ENCODE results near the gene NACAD. TPM values are rescaled to one million over a fixed set of nuclear protein-coding genes. Genes with fewer than 3 reads are reported as not detected.

NACAD gene
- total RNA-seq, 1 experiment from 2014 or later: not detected

DNA sequence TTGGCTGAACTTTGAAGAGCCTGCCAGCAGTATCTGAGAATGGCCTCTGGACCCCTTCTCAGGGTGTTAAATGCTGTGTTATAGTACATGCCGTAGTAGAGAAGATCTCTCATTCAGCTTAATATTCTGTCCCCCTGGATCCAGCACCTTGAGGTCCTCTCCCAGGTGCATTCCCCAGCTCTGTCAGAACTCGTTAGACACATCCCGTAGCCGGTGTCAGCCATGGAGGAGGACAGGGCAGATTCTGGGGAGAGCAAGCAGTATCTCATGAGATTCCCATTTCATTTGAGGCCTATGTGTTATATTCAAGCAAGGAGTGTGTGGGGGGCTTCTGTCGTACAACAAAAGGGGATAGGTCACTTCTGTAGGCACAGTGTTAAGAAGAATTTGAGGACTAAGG lies 34.8 kb downstream of the NACAD start:
- Mint-ChIP-seq H3K36me3 (ENCODE audit: insufficient read depth, unreplicated experiment) (no peaks in the 10 kb centered on the region), H3K4me3 (ENCODE audit: unreplicated experiment) (no peak overlapping the region), H3K27ac (ENCODE audit: low read depth, unreplicated experiment) (no peak overlapping the region), H3K27me3 (ENCODE audit: insufficient read depth, unreplicated experiment) (no peaks in the 10 kb centered on the region), H3K4me1 (ENCODE audit: insufficient read depth, unreplicated experiment) (no peaks in the 10 kb centered on the region), H3K9me3 (ENCODE audit: unreplicated experiment) (no peaks in the 10 kb centered on the region)
- POLR2A ChIA-PET: interaction anchor here (0.6 kb wide), 1 partner anchor 168 kb away, joined by 3 read pairs; the partner anchor contains the start of gene PURB
- DNase-seq (ENCODE audit: unreplicated experiment): no peak
- TF ChIP-seq, protein P1, sequence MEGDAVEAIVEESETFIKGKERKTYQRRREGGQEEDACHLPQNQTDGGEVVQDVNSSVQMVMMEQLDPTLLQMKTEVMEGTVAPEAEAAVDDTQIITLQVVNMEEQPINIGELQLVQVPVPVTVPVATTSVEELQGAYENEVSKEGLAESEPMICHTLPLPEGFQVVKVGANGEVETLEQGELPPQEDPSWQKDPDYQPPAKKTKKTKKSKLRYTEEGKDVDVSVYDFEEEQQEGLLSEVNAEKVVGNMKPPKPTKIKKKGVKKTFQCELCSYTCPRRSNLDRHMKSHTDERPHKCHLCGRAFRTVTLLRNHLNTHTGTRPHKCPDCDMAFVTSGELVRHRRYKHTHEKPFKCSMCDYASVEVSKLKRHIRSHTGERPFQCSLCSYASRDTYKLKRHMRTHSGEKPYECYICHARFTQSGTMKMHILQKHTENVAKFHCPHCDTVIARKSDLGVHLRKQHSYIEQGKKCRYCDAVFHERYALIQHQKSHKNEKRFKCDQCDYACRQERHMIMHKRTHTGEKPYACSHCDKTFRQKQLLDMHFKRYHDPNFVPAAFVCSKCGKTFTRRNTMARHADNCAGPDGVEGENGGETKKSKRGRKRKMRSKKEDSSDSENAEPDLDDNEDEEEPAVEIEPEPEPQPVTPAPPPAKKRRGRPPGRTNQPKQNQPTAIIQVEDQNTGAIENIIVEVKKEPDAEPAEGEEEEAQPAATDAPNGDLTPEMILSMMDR (IDR thresholded peaks at IDR 0.05; ENCODE audit: unreplicated experiment): no peak
- BruUV-seq (replicated peaks): no TSS peak
- intact Hi-C loops (cut with micrococcal nuclease): no loop called here
- CTCF ChIA-PET: interaction anchor here (0.6 to 0.7 kb wide), 2 partner anchors 52 to 1102 kb away, joined by 3 to 4 read pairs; no protein-coding TSS in a partner anchor

DNA sequence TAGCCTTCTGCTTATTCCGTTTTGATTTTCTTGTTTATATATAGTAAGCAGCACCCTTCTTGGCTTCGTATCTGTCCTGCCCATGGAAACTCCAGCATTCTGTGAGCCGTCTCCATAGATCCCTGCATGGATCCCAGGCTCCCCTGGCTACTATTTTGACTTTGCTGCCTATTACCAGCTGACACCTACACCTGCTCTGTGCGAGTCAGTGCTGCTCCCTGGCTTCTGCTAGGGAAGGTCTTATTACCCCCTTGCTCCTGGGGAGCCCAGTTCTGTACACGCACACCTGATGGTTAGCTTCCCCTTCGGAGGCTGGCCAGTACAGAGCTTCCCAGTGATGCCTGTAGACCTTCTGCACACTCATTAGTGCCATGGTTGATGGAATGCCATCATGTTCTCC lies 35.4 kb downstream of the NACAD start:
- POLR2A ChIA-PET: interaction anchor here (1.6 kb wide), 1 partner anchor 20 kb away, joined by 5 read pairs; no protein-coding TSS in a partner anchor
- H3K9me3 Mint-ChIP-seq (ENCODE audit: unreplicated experiment): no peaks in the 10 kb centered on the region
- H3K27me3 Mint-ChIP-seq (ENCODE audit: insufficient read depth, unreplicated experiment): no peaks in the 10 kb centered on the region
- no peaks in the 10 kb centered on the region for H3K36me3 Mint-ChIP-seq (ENCODE audit: insufficient read depth, unreplicated experiment)
- no peak for DNase-seq (ENCODE audit: unreplicated experiment)
- no peak overlapping the region for H3K27ac Mint-ChIP-seq (ENCODE audit: low read depth, unreplicated experiment)
- no peaks in the 10 kb centered on the region for H3K4me1 Mint-ChIP-seq (ENCODE audit: insufficient read depth, unreplicated experiment)
- no peak overlapping the region for H3K4me3 Mint-ChIP-seq (ENCODE audit: unreplicated experiment)
- BruUV-seq (replicated peaks): no TSS peak
- TF ChIP-seq, protein P1 (IDR thresholded peaks at IDR 0.05; ENCODE audit: unreplicated experiment): no peak
- CTCF ChIA-PET: interaction anchor here (0.6 kb wide), 1 partner anchor 51 kb away, joined by 4 read pairs; no protein-coding TSS in a partner anchor
- intact Hi-C loops (cut with micrococcal nuclease): no loop called here

DNA sequence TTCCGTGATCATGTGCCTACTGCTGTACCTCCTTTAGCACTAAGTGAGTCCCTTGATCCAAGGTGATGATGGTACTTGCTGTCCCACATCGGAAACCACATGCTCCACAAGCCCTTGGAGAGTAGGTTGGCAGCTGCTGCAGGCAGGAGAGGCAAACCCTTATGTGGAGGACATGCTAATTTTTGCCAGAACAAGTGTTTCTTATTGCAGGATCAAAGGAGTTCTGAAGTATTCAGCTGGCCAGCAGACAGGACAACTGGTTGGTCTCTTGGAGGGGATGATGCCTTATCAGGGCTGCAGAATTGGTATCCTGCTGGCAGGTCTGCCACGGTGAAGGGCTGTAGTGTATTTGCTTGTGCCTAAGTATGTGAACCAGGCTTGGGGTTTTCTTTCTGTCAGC lies 36.8 kb downstream of the NACAD start:
- Mint-ChIP-seq H3K9me3 (ENCODE audit: unreplicated experiment) (no peaks in the 10 kb centered on the region), H3K27ac (ENCODE audit: low read depth, unreplicated experiment) (no peak overlapping the region), H3K27me3 (ENCODE audit: insufficient read depth, unreplicated experiment) (no peaks in the 10 kb centered on the region), H3K36me3 (ENCODE audit: insufficient read depth, unreplicated experiment) (peaks cover 9% of the 10 kb centered on the region), H3K4me3 (ENCODE audit: unreplicated experiment) (no peak overlapping the region), H3K4me1 (ENCODE audit: insufficient read depth, unreplicated experiment) (no peaks in the 10 kb centered on the region)
- no TSS peak for BruUV-seq (replicated peaks)
- TF ChIP-seq, protein P1 (IDR thresholded peaks at IDR 0.05; ENCODE audit: unreplicated experiment): no peak
- POLR2A ChIA-PET: interaction anchor here (1.6 kb wide), 1 partner anchor 18 kb away, joined by 5 read pairs; no protein-coding TSS in a partner anchor
- CTCF ChIA-PET: no interaction called here
- DNase-seq (ENCODE audit: unreplicated experiment): no peak
- intact Hi-C loops (cut with micrococcal nuclease): no loop called here

DNA sequence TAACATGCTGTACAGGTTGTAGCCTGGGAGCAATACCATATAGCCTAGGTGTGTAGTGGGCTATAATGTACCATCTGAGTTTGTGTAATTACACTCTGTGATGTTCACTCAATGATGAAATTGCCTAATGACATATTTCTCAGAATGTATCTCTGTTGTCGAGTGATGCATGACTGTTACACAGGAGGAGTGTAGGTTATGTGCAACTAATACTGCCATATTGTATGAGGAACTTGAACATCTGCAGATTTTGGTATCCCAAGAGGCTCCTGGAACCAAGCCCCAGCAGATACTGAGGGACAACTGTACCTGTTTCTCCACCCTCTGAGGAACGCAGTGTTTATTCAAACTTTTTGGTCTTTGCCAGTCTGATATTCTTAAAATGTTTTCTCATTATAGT lies 38.6 kb downstream of the NACAD start:
- no peak overlapping the region for H3K27ac Mint-ChIP-seq (ENCODE audit: low read depth, unreplicated experiment)

More for the DNA sequence above, 38.6 kb downstream of the NACAD start:
- Mint-ChIP-seq H3K4me1 (ENCODE audit: insufficient read depth, unreplicated experiment) (no peaks in the 10 kb centered on the region), H3K27me3 (ENCODE audit: insufficient read depth, unreplicated experiment) (no peaks in the 10 kb centered on the region), H3K36me3 (ENCODE audit: insufficient read depth, unreplicated experiment) (peaks cover 18% of the 10 kb centered on the region), H3K4me3 (ENCODE audit: unreplicated experiment) (no peak overlapping the region), H3K9me3 (ENCODE audit: unreplicated experiment) (no peaks in the 10 kb centered on the region)
- no peak for DNase-seq (ENCODE audit: unreplicated experiment)
- intact Hi-C loops (cut with micrococcal nuclease): no loop called here
- ChIA-PET POLR2A (interaction anchor here (1.1 kb wide), 1 partner anchor 13 kb away, joined by 3 read pairs; no protein-coding TSS in a partner anchor), CTCF (no interaction called here)
- BruUV-seq (replicated peaks): no TSS peak
- TF ChIP-seq, protein P1 (IDR thresholded peaks at IDR 0.05; ENCODE audit: unreplicated experiment): no peak

Data from MCF 10A (cell line).